ENCODE results near the gene SLAMF8. TPM values are rescaled to one million over a fixed set of nuclear protein-coding genes. Genes with fewer than 3 reads are reported as not detected.

SLAMF8 gene
- polyA plus RNA-seq, 1 experiment = not detected

DNA sequence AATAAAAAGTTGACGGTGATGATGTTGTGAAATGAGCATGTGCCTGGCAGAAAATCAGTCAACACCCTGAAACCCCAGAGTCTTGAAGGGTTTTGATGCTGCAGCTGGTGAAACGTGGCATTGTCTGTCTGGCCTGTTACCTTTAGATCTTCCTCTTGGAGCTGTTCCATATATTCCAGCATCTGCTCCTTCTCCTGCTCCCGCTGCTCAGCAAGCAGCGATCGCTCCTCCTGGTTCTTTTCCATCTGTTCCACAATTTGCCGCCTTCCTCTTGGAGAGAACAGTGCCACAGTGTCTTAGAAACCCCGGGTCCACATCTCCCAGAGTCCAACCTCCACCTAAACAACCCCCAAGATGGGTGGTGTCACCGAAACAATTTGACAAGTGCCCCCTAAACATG lies 57.6 kb downstream of the SLAMF8 start:
- Histone ChIP-seq H3K27me3 (ENCODE audit: control insufficient read depth, insufficient read depth, low read length) (no peaks in the 10 kb centered on the region), H3K9me3 (ENCODE audit: control insufficient read depth, insufficient read depth, low read length) (no peaks in the 10 kb centered on the region), H3K4me3 (ENCODE audit: low read depth, low read length) (no peak overlapping the region), H3K27ac (ENCODE audit: low read depth, low read length) (no peak overlapping the region)
- CTCF ChIA-PET = interaction anchor here (13.3 kb wide), 1 partner anchor 84 kb away, joined by 556 read pairs; the partner anchor contains the start of gene FCRL6
- no peak for DNase-seq (ENCODE audit: low read depth, low spot score)
- POLR2A ChIA-PET = no interaction called here
- TF ChIP-seq, protein P1, sequence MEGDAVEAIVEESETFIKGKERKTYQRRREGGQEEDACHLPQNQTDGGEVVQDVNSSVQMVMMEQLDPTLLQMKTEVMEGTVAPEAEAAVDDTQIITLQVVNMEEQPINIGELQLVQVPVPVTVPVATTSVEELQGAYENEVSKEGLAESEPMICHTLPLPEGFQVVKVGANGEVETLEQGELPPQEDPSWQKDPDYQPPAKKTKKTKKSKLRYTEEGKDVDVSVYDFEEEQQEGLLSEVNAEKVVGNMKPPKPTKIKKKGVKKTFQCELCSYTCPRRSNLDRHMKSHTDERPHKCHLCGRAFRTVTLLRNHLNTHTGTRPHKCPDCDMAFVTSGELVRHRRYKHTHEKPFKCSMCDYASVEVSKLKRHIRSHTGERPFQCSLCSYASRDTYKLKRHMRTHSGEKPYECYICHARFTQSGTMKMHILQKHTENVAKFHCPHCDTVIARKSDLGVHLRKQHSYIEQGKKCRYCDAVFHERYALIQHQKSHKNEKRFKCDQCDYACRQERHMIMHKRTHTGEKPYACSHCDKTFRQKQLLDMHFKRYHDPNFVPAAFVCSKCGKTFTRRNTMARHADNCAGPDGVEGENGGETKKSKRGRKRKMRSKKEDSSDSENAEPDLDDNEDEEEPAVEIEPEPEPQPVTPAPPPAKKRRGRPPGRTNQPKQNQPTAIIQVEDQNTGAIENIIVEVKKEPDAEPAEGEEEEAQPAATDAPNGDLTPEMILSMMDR (IDR thresholded peaks at IDR 0.05; ENCODE audit: low read depth, low read length) = no peak

Small RNA genes within 50 kb of the gene (small RNA-seq; reads per million reads assigned to genes)
- gene RF00570 (ENCODE audit: insufficient read length, low read depth) = not detected

Other genes with a start within 250 kb of the SLAMF8 start
- gene APCS, start 239.0 kb upstream of the SLAMF8 start, polyA plus RNA-seq (2011; rRNA removed) = not detected in 2 replicates
- not detected in 2 replicates for gene CRP, start 112.3 kb upstream of the SLAMF8 start, polyA plus RNA-seq (2011; rRNA removed)
- gene DUSP23, start 45.9 kb upstream of the SLAMF8 start, polyA plus RNA-seq (2011; rRNA removed) = 6.0 and 6.1 TPM in 2 replicates
- gene FCRL6, start 24.5 kb upstream of the SLAMF8 start, polyA plus RNA-seq (2011; rRNA removed) = not detected in 2 replicates
- gene VSIG8, start 35.8 kb downstream of the SLAMF8 start, polyA plus RNA-seq (2011; rRNA removed) = not detected in 2 replicates
- 0.29 and 0.51 TPM in 2 replicates for gene CFAP45, start 73.3 kb downstream of the SLAMF8 start, polyA plus RNA-seq (2011; rRNA removed)
- 400 and 472 TPM in 2 replicates for gene TAGLN2, start 98.6 kb downstream of the SLAMF8 start, polyA plus RNA-seq (2011; rRNA removed)
- not detected in 2 replicates for gene IGSF9, start 118.7 kb downstream of the SLAMF8 start, polyA plus RNA-seq (2011; rRNA removed)
- 0.11 TPM in 1 of 2 replicates, not detected in the other for gene SLAMF9, start 127.4 kb downstream of the SLAMF8 start, polyA plus RNA-seq (2011; rRNA removed)
- 5.1 and 6.6 TPM in 2 replicates for gene PIGM, start 205.1 kb downstream of the SLAMF8 start, polyA plus RNA-seq (2011; rRNA removed)
- not detected in 2 replicates for gene KCNJ10, start 243.3 kb downstream of the SLAMF8 start, polyA plus RNA-seq (2011; rRNA removed)